Caco-2 (cell line): Measurements from ENCODE around the gene ADAM12. TPM values are rescaled to one million over a fixed set of nuclear protein-coding genes. Genes with fewer than 3 reads are reported as not detected.

Experiments used
- BruUV-seq: library from RNA; stranded (reverse); fragments of 400-500 nt; replicated peaks from 2 replicates; lab custom pipeline; 2021; lab: Mats Ljungman, UMichigan
- CTCF ChIA-PET: fragments of 300-600 bp; sonication (Branson Sonifier 250); formaldehyde crosslinking; loops from one replicate; lab custom pipeline; 2022; ENCODE audit warnings: antibody characterized with exemption; lab: Charles Lee
- POLR2A ChIA-PET: fragments of 300-600 bp; sonication (Branson Sonifier 250); formaldehyde crosslinking; loops from one replicate; lab custom pipeline; 2022; ENCODE audit warnings: antibody characterized with exemption; lab: Charles Lee
- DNase-seq, 2 experiments: peaks; one replicate each; pipeline versions ENCODE4 v3.0.0 to v3.0.0-alpha.2; 2020 to 2022
- H3K27me3 ChIP-seq: replicated peaks from 2 replicates; pipeline ENCODE4 v1.6.0; 2011; ENCODE audit warnings: low read length; ENCODE audit not compliant: control insufficient read depth, insufficient read depth
- H3K36me3 ChIP-seq: 2 replicates; pipeline ENCODE4 v1.5.1; 2011; ENCODE audit warnings: low read length; ENCODE audit not compliant: control insufficient read depth, insufficient read depth
- H3K4me1 ChIP-seq: fragments of 250-450 bp; sonication (Bioruptor Pico); 2 replicates; pipeline ENCODE4 v1.5.1; 2020; ENCODE audit warnings: mild to moderate bottlenecking
- H3K4me3 ChIP-seq: 2 replicates; pipeline ENCODE4 v1.5.1; 2011; ENCODE audit warnings: low read depth, mild to moderate bottlenecking, control low read depth, low read length
- H3K9me3 ChIP-seq: fragments of 250-450 bp; sonication (Bioruptor Pico); 2 replicates; pipeline ENCODE4 v1.5.1; 2020; ENCODE audit warnings: mild to moderate bottlenecking, moderate library complexity
- H3K27ac Mint-ChIP-seq: one replicate; pipeline ENCODE4 v1.8.0; 2022; ENCODE audit warnings: mixed read lengths; ENCODE audit not compliant: unreplicated experiment
- H3K27me3 Mint-ChIP-seq: one replicate; pipeline ENCODE4 v1.8.0; 2022; ENCODE audit warnings: mixed read lengths; ENCODE audit not compliant: insufficient read depth, unreplicated experiment
- H3K36me3 Mint-ChIP-seq: one replicate; pipeline ENCODE4 v1.8.0; 2022; ENCODE audit warnings: mild to moderate bottlenecking, mixed read lengths; ENCODE audit not compliant: insufficient read depth, unreplicated experiment
- H3K4me1 Mint-ChIP-seq: one replicate; pipeline ENCODE4 v1.8.0; 2022; ENCODE audit warnings: low read depth, mixed read lengths; ENCODE audit not compliant: unreplicated experiment
- H3K4me3 Mint-ChIP-seq: one replicate; pipeline ENCODE4 v1.8.0; 2022; ENCODE audit warnings: mild to moderate bottlenecking, moderate library complexity, mixed read lengths; ENCODE audit not compliant: unreplicated experiment
- H3K9me3 Mint-ChIP-seq: one replicate; pipeline ENCODE4 v1.8.0; 2022; ENCODE audit warnings: mixed read lengths; ENCODE audit not compliant: unreplicated experiment
- intact Hi-C: fragments of 100-400 bp; cut with micrococcal nuclease; formaldehyde crosslinking; loops from one replicate; pipeline ENCODE4 v1.10.0; 2022; ENCODE audit not compliant: unreplicated experiment
- total RNA-seq: library from RNA; stranded (reverse); gene quantifications from 2 replicates; pipeline ENCODE4 v1.2.3, GENCODE V29; 2022
- TF ChIP-seq, protein P1 (sequence below), 2 experiments: fragments of 200-600 bp in 1 of 2; IDR thresholded peaks; 1 replicate in 1 of 2; 2 replicates in 1 of 2; pipeline versions ENCODE4 v1.5.1 to v1.8.0; 2011 to 2022; ENCODE audit warnings: antibody characterized with exemption in 1 of 2, control low read depth in 1 of 2, inconsistent platforms in 1 of 2, low read depth in 1 of 2, low read length in 1 of 2, mild to moderate bottlenecking in 1 of 2, moderate library complexity in 1 of 2; ENCODE audit not compliant: insufficient read depth in 1 of 2, severe bottlenecking in 1 of 2, unreplicated experiment in 1 of 2

The ADAM12 gene
- total RNA-seq, 1 experiment from 2014 or later: not detected

DNA sequence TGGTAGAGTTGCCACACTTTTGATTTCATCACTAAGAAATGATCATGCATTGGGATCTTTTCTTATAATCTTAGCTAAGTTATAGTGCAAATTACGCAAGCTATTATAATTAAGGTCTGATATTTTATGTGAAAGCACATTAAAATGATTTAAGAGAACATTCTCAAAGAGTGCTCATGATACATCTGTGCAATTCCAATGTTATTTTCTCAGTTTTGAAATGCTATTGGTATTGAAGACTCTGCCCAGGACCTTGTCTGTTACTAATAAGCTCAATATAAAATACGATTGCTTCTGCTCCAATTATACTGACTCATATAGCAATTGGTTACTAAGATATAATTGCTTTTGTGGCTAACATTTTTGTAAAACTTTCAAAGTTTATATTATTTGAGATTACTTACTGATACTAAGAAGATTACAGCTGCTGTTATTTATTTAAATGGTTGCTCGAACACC is 180.9 kb downstream of the ADAM12 start:
- no TSS peak for BruUV-seq
- Mint-ChIP-seq H3K27ac (no peak overlapping the region), H3K36me3 (no peaks in the 10 kb centered on the region), H3K27me3 (peaks cover 6% of the 10 kb centered on the region), H3K4me1 (no peaks in the 10 kb centered on the region), H3K4me3 (no peak overlapping the region), H3K9me3 (no peaks in the 10 kb centered on the region)
- POLR2A ChIA-PET: no interaction called here
- CTCF ChIA-PET: no interaction called here
- no peak for DNase-seq
- Histone ChIP-seq H3K9me3 (no peaks in the 10 kb centered on the region), H3K4me1 (no peaks in the 10 kb centered on the region), H3K36me3 (no peaks in the 10 kb centered on the region), H3K4me3 (no peak overlapping the region), H3K27me3 (no peaks in the 10 kb centered on the region)
- TF ChIP-seq, protein P1, sequence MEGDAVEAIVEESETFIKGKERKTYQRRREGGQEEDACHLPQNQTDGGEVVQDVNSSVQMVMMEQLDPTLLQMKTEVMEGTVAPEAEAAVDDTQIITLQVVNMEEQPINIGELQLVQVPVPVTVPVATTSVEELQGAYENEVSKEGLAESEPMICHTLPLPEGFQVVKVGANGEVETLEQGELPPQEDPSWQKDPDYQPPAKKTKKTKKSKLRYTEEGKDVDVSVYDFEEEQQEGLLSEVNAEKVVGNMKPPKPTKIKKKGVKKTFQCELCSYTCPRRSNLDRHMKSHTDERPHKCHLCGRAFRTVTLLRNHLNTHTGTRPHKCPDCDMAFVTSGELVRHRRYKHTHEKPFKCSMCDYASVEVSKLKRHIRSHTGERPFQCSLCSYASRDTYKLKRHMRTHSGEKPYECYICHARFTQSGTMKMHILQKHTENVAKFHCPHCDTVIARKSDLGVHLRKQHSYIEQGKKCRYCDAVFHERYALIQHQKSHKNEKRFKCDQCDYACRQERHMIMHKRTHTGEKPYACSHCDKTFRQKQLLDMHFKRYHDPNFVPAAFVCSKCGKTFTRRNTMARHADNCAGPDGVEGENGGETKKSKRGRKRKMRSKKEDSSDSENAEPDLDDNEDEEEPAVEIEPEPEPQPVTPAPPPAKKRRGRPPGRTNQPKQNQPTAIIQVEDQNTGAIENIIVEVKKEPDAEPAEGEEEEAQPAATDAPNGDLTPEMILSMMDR (IDR thresholded peaks at IDR 0.05; ENCODE audit: insufficient read depth in 1 of 2, low read depth in 1 of 2, low read length in 1 of 2, severe bottlenecking in 1 of 2, unreplicated experiment in 1 of 2): no peak
- intact Hi-C loops: no loop called here

DNA sequence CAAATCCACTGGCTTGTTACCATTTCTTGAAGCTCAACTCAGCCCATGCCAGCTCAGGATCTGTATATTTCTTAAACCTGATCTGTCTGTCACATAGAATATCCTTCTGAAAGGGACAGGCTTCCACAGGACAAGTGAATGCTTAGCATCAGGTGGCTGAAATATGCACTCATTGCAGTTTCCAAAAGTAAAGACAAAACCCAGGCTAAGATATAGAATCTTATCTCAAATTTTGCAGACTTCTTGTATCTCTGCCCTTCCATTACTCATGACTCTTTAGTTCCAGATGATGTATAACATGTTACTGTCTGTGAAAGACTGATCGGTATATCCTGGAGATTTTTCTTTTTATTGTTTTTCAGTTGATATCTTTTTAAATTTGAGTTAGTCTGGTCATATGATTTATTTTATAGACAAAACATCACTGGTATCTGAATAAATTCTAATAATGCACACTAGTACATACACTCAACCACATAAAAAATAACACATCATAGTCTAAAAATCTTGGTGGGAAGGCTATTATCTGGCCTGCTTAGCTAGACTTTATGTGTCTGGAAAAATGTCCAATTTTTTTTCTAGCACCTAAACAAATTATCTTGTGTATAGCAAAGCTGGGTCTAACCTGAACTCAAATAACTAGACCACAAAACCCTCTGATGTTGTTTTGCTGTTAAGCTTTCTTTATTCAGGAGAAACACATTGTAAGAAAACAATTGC is 182.6 kb downstream of the ADAM12 start:
- Histone ChIP-seq H3K4me3 (no peak overlapping the region), H3K36me3 (no peaks in the 10 kb centered on the region), H3K27me3 (no peaks in the 10 kb centered on the region), H3K4me1 (no peaks in the 10 kb centered on the region), H3K9me3 (no peaks in the 10 kb centered on the region)
- ChIA-PET POLR2A (no interaction called here), CTCF (no interaction called here)
- BruUV-seq: no TSS peak
- Mint-ChIP-seq H3K27ac (no peak overlapping the region), H3K27me3 (peaks cover 16% of the 10 kb centered on the region), H3K9me3 (no peaks in the 10 kb centered on the region), H3K36me3 (no peaks in the 10 kb centered on the region), H3K4me1 (no peaks in the 10 kb centered on the region), H3K4me3 (no peak overlapping the region)
- intact Hi-C loops: no loop called here
- TF ChIP-seq, protein P1 (IDR thresholded peaks at IDR 0.05; ENCODE audit: insufficient read depth in 1 of 2, low read depth in 1 of 2, low read length in 1 of 2, severe bottlenecking in 1 of 2, unreplicated experiment in 1 of 2): no peak
- DNase-seq: no peak

DNA sequence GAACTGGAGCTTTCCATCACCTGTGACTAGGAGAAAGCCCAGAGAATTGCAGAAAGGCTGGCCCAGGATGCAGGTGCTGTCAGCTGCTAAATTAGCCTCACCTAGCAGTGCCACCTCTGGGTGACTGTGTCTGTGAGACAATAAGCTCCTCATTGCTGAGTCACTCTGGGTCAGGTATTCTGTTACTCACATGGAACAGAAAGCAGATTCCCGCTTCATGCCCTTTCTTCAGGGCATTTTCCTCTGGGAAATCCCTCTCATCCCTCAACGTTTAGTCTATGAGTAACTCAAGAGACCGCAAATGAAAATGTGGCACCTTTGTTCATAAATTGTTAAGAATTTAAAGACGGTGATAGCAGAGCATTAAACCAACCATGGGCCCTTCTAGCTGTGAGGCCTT is 184.0 kb downstream of the ADAM12 start:
- Histone ChIP-seq H3K4me3 (no peak overlapping the region), H3K4me1 (no peaks in the 10 kb centered on the region), H3K9me3 (no peaks in the 10 kb centered on the region), H3K27me3 (no peaks in the 10 kb centered on the region), H3K36me3 (no peaks in the 10 kb centered on the region)
- H3K27ac Mint-ChIP-seq: no peak overlapping the region
- H3K4me3 Mint-ChIP-seq: no peak overlapping the region
- intact Hi-C loops: no loop called here
- H3K4me1 Mint-ChIP-seq: no peaks in the 10 kb centered on the region
- TF ChIP-seq, protein P1 (IDR thresholded peaks at IDR 0.05; ENCODE audit: insufficient read depth in 1 of 2, low read depth in 1 of 2, low read length in 1 of 2, severe bottlenecking in 1 of 2, unreplicated experiment in 1 of 2): no peak
- no peak for DNase-seq
- no TSS peak for BruUV-seq
- H3K9me3 Mint-ChIP-seq: no peaks in the 10 kb centered on the region
- H3K36me3 Mint-ChIP-seq: no peaks in the 10 kb centered on the region
- H3K27me3 Mint-ChIP-seq: peaks cover 12% of the 10 kb centered on the region
- POLR2A ChIA-PET: no interaction called here
- CTCF ChIA-PET: no interaction called here
